Inflammatory macrophage treated with lipopolysaccharide for 1 hour (primary cell): ENCODE results near the gene ASB1.

Source experiments
- DNase-seq, 2 donors: peaks; one replicate each; pipeline ENCODE4 v3.0.0-alpha.2; 2020 to 2022

ASB1 gene

GRCh38 chr2:238446371-238446770, 19.6 kb downstream of the ASB1 start:
- DNase-seq: no peak

DNA sequence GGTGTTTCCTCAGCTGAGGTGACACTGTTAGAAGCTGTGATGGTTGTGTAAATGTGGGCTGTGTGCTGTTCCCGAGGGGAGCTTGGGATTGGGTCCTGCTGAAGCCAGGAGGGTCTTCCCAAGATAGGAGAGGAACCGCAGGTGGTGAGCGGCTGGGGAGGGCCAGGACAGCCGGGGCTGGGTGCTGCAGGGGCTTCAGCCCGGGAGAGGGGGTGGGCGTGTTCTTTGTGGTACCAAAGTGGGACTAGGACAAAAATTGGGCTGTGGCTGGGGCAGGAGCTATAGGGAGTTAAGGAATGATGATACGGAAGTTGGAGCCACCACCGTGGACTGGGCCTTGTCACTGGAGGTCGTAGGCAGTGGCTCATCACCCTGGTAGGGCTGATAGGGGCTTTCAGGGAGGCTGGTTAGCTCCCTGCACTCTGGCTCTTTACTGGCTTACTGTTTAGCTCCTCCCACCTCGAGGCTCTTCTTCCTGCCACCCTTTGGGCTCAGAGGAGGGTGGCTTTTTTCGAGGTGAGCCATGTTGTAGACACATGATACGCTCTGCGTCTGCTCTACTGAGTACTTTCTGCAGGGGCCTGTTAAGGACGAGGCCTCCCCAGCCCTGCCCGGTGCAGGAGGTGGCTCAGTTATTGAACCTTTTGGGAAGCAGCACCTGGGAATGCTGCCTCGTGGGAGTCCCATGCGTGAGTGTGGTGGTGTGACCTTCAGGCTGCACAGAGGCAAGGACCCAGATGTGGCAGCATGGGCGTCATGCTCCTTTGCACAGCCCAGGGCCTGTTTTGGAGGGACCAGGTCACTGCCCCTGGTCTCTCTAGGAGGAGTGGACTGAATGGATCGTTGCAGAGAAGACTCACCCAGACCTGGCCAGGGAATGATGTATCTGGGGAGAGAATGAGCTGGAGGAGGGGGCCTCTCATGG, 21.6 kb downstream of the ASB1 start:
- DNase-seq: no peak

DNA sequence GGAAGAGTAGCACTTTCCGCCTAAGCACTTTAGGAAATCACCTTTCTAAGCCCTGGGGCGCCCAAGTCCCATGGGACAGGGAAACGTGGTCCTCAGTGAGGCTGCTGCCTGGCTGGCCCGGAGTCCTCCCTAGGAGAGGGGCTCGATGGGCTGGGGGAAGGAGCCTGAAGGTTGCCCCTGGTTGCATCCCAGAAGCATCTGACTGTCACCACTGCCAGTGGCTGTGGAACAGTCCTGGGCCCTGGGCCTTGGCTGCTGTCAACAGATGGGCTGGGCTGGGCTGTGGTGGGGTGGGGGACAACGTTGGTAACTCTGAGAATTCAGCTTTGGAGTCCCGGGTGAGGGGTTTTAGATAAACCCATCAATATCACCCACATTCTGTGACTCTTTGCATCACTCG, 22.5 kb downstream of the ASB1 start:
- DNase-seq: no peak

- peak; percentile 58 to 79 for DNase-seq
Observed at GRCh38 chr2:238449909-238450417, 23.2 kb downstream of the ASB1 start.

DNA sequence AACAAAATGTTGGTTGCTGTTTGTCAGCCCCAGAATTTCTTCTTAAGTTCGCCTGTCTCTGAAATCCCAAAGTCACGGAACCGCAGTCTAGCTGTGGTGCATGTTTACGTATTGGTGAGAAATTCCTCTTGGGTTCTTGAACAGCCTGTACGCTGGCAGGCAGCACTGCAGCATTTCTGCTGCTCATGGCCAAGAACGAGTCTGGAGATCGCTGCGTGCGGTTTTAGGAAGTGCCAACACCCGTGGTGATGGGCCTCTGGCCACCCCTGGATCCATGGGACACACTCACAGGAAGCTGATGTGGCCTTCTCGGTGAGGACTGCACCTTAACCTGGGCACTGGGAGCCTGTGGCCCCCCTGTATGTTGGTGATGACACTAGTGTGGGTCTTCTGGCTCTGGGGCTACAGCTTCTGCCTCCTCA, 23.7 kb downstream of the ASB1 start:
- DNase-seq: no peak

DNA sequence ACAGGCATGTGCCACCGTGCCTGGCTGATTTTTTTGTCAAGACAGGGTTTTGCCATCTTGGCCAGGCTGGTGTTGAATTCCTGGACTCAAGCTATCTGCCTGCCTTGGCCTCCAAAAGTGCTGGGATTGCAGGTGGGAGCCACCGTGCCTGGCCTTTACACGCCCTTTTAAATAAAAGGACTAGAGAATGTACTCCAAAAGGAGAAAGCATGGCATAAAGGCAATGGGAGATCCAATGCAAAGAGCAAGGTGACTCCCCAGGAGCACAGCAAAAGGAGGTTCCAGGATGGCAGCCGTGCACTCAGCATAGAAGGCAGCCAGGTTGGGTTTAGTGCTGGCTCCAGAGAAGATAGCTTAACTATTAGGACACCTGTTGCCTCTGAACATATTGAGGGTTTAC, 27.1 kb downstream of the ASB1 start:
- DNase-seq: no peak

- DNase-seq: no peak
Observed at GRCh38 chr2:238456449-238456848, 29.7 kb downstream of the ASB1 start.

DNA sequence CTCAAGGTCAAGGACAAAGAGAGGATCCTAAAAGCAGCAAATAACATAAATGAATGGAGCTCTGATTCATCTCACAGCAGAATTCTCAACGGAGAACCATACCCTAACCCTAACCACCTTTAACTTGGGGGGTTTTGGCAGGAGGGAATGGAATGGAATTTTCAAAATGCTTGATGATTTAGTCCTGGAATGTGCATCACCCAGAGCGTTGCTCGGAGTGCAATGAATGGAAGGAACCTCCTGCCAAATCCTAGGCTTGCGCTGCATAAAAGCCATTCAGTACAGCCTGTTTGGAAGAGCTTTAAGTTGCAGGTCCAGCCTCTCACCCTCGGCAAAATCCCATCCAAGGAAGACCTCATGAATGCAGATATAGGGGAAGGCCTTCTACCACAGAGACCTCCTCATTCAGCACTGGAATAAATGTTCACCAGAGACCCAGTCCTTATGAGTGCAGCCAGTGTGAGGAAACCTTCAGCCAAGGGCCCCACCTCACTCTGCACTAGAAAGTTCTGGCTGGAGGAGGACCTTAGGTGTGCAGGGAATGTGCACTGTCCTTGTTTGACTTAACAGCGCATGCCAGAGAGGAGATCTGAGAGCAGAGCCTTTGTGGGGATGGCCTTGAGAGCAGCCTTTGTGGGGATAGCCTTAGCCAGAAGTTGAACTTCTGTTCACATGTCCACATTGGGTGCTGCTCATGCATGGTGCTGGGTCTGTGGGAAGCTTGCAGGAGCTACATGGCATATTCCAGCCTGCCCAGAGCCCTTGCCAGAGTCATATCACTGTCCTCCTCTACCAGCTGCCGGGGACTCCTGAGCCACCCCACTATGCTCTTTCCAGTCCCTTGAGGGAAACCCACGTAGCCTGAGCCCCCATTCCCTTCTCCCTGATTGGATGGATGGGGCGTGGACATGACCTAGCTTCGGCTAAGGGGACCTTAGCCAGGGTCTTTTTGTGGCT, 30.5 kb downstream of the ASB1 start:
- no peak for DNase-seq

DNA sequence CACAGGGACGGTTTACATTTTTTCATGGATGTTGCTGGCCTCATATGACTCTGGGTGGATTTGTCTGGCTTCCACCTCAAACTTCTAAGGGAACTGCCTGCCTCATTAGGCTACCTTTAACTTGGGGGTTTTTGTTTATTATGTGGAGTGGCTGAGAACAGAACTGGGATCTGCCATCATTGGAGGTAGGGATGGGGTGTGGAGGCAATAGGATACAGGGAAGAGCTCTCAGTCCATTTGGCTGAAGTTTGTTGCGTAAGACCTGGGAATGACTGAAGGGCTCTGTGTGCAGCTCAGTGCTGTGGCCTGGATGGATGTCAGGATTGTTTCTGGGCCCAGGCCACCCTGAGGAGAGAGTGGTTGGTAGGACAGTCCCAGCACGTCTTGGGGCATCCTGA, 31.2 kb downstream of the ASB1 start:
- no peak for DNase-seq

GRCh38 chr2:238458651-238459050, 31.9 kb downstream of the ASB1 start:
- DNase-seq: no peak

- no peak for DNase-seq
Observed at GRCh38 chr2:238459081-238459629, 32.4 kb downstream of the ASB1 start.

DNA sequence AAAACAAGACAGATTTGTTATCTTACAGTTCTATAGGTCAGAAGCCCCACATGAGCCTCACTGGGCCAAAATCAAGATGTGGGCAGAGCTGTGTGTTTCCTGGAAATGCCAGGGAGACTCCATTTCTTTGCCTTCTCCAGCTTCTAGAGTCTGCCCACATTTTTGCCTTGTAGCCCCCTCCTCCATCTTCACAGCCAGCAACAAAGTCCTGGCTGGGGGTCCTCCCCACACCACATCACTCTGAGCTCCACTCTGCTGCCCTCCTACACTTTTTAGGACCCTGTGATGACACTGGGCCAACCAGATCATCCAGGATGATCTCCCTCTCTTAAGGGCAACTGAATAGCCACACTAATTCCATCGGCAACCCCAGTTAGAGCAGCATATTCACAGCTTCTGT, 34.3 kb downstream of the ASB1 start:
- no peak for DNase-seq

DNA sequence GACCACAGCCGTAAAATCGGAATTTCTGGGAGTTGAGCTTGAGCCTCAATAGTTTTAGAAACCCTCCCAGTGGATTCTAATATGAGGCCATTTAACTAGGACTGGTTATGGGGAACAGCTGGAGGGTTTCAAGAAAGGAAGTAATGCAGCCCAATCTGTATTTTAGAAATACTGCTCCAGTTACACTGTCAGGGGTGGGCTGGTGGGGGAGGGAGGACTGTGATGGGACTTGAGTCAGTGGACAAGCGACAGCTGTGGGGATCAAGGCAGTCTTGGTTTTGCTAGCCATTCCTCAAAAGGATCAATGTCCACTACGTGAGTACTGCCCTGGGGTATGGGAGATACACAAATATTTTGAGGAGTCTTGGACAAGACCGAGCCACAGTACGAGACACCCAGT, 34.8 kb downstream of the ASB1 start:
- DNase-seq: no peak

DNA sequence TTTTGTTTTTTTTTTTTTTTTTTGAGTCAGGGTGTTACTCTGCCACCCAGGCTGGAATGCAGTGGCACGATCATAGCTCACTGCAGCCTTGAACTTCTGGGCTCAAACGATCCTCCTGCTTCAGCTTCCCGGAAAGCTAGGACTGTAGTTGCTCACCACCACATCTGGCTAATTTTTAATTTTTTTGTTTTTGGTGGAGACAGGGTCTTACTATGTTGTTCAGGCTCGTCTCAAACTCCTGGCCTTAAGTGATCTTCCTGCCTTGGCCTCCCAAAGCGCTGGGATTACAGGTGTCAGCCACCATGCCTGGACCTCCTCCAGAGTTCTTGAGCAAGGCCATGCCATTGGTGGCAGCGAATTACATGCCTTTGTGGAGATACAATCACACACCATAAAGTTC, 35.2 kb downstream of the ASB1 start:
- no peak for DNase-seq

GRCh38 chr2:238462782-238463396, 36.2 kb downstream of the ASB1 start:
- peak; percentile 53 to 87 for DNase-seq

DNA sequence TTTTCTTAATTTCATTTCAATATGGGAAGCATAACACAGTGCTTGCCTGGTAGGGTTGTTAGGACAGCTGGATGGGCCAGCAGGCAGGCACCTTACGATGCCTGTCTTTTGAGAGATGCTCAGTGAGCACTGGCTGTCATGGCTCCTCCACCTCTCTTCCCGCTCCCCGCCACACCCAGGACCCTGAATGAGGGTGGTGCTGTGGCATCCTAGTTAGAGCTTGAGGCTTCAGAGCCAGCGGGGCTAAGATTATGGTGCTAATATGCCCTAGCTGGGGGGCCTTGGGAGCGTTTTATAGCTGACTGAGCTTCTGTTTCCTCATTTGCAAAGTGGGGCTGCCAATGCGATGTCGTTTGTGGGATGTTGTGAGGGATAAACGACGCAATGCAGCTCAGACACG, 37.7 kb downstream of the ASB1 start:
- DNase-seq: no peak

GRCh38 chr2:238465487-238466242, 38.9 kb downstream of the ASB1 start:
- no peak for DNase-seq

DNA sequence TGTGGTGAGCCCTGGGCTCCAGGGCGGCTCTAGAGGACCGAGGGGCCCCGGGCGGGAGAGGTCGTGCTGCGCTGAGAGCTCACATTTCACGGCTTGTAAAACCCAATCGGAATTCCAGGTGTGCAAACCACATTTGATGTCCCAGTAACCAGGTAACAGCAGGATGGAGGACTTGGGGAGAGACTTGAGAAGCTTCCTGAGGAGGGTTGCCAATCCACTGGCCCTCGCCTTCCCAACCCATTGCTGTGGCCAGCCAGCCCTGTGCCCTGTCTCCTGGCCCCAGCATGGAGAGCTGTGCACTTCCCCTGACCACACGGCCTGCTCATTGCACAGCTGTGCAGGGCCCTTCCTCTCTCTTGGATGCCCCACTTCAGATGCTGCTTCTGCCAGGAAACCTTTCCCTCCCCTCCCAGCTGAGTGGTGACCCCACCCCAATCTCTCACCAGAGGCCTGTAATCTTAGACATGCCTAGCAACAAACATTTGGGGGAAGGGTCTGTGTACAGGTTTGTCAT, 39.6 kb downstream of the ASB1 start:
- no peak for DNase-seq

- no peak for DNase-seq
Observed at GRCh38 chr2:238467062-238467461, 40.3 kb downstream of the ASB1 start.

DNA sequence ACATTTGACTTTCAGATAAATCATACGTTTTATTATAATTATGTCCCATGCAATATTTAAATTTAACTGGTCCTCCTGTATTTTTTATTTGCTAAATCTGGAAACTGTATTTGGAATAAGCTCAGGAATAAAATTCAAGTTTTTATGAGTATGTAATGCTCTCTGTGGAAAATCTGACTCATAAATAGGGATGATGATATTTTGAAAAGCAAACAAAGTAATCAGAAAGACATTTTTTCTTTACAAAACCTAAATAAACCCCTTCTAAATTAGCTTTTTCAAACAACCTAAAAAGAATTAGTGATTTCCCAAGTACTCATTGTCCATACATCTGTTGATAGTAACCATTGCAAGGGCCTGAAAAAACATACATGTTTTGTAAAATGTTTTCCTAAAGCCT, 41.1 kb downstream of the ASB1 start:
- no peak for DNase-seq

- DNase-seq: no peak
Observed at GRCh38 chr2:238469155-238469554, 42.4 kb downstream of the ASB1 start.

- DNase-seq: no peak
Observed at GRCh38 chr2:238473014-238473413, 46.3 kb downstream of the ASB1 start.
